M059J (cell line): ENCODE results near the gene CARD19. TPM values are rescaled to one million over a fixed set of nuclear protein-coding genes. Genes with fewer than 3 reads are reported as not detected.

ENCODE experiments used
- DNase-seq: peaks from one replicate; pipeline ENCODE4 v3.0.0-alpha.2; 2012; ENCODE audit warnings: low read depth
- total RNA-seq: library from RNA; depleted of rRNA; stranded (reverse); fragments of >200 nt; shearing (Covaris generic); gene quantifications from 2 replicates; pipeline ENCODE4 v1.2.3, GENCODE V29; 2014; rRNA removed

CARD19 gene
- total RNA-seq, 1 experiment from 2014 or later: 88.4 TPM

DNA sequence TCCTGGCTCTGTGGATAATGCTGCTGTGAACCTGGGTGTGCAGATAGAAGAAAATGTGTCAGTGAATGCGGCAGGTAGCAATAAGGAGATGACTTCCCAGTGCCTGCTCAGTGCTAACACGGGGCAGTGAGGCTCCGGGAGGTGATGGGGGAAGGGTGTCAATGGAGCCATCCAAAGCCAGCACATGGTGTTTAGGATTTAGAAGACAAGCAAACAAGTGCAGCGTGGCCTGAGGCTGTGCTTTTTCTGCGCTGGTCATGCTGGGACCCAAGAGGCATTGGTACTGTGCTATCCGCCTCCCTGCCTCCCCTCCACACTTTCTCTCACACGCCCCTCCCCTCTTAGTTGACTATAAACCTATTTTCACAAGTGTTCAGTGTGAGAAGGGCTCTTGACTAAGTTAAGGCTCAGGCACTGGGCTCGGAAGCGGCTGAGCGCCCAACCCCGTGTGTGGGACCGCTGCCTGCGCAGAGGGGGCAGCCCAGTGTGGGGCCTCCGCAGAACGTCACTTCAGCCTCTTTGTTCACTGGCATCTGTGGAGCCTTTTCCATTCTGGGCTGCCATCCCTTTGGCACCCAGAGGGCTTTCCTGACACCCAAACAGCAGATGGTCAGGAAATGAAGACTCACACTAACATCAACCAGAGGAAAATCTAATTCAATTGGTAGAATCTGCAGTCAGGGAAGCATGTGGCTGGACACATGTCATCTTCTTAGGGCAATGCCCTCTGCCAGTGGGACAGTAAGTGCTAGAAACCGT, 59.9 kb downstream of the CARD19 start:
- DNase-seq: no peak

DNA sequence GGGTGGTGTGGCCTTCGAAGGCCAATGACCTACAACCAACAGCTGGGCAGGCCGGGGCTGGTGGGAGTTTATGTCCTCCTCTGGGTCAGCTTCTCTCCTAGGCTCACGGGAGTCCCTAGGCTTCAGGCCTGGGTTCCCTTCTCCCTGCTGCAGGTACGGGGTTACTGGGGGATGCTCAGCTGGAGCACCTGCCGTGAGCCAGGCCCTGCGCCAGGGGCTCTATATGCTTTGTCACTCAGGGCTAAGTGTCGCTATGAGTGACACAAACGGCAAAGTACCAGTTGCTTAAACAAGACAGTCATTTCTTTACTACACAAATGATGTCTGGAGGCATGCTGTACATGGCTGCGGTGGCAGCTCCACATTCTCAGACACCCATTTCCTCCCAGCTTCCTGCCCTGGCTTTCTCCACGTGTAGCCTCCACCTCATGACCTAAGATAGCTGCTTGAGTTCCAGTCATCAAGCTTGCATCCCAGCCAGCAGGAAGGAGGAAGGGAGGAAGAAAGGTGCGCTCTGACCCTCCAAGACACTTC, 60.5 kb downstream of the CARD19 start:
- DNase-seq: no peak

DNA sequence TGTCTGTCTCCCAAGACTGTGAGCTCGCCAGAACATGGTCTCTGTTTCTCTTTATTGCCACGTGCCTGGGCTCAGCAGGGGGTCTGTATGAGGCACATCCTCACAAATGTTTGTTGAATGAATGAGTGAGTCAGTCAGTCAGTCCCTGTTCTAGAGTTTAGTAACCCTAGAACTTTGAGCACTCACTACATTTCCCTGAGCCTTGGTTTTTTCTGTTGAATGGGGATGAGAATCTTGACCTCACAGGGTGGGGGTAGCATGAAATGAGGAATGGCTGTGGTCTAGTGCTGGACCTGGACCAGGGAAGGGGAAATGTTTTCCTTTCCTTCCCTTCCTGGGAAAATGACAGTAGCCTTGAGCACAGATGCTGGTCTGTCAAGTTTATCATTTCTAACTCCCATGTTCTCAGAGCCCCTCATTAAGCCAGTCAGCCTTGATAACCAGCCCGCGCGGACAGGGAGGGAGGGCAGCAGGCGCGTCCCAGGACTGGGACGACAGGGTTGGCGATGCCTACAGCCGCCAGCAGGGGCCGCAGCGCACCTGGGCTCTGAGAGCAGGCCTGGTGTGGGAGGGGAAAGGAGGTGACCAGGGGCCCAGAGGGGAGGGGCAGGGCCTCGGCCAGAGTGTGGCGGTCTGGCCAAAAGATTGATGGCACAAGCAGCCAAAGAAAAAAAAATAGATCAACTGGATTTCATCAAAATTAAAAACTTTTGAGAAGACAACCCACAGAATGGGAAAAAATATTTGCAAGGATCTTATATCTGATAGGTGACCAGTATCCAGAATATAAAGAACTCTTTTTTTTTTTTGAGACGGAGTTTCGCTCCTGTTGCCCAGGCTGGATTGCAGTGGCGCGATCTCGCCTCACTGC, 63.8 kb downstream of the CARD19 start:
- DNase-seq: peak; percentile 82

DNA sequence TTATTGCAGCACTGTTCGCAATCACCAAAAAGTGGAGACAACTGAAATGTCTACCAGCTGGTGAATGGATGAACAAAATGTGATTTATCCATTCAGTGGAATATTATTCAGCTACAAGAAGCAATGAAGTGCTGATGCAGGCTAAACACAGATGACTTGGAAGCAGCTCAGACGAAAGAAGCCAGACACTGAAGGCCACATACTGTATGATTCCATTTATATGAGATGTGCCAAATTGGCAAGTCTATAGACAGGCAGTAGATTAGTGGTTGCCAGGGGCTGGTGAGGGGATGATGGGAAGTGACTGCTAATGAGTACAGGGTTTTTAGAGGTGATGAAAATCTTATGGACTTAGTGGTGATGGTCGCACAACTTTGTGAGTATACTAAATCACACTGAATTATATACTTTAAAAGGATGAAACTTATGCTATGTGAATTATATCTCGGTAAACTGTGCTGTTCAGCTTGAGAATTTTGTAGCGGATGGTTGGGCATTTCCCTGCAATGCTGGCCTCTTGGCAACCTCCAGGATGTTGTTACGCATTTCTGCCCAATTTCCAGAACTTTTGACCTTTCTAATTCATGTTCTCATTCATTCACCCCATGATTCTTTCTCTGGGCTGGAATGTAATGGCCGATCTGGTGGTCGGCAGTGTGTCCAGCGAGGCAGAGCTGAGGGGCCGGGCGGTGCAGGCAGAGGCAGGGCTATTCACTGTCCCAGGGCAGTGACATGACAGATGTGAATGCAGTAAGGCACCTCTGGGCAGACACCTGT, 66.0 kb downstream of the CARD19 start:
- DNase-seq: no peak

Other genes with a start within 250 kb of the CARD19 start
- gene ZNF484, start 218.2 kb upstream of the CARD19 start, total RNA-seq: 7.6 and 10.1 TPM in 2 replicates
- gene FGD3, start 148.7 kb upstream of the CARD19 start, total RNA-seq: 0.20 TPM in 1 of 2 replicates, not detected in the other
- gene SUSD3, start 37.5 kb upstream of the CARD19 start, total RNA-seq: 0.12 and 1.4 TPM in 2 replicates
- 151 and 186 TPM in 2 replicates for gene NINJ1, start 38.0 kb downstream of the CARD19 start, total RNA-seq
- gene WNK2, start 87.9 kb downstream of the CARD19 start, total RNA-seq: 0.02 TPM in 1 of 2 replicates, not detected in the other